Astrocyte (in vitro differentiated cells and primary cell): ENCODE measurements around the gene STRA8. TPM values are rescaled to one million over a fixed set of nuclear protein-coding genes. Genes with fewer than 3 reads are reported as not detected.

Experiments
- DNase-seq: peaks from one replicate; pipeline ENCODE4 v3.0.0-alpha.2; 2010; ENCODE audit warnings: low read depth
- FAIRE-seq: peaks from 2 replicates; lab custom pipeline; 2011; peaks lifted over from hg19 to GRCh38; lab: Jason Lieb, UNC
- H2AFZ ChIP-seq: 2 replicates; pipeline ENCODE4 v1.6.0; 2012; ENCODE audit warnings: low read depth, low read length, inconsistent platforms
- H3K27ac ChIP-seq: 2 replicates; pipeline ENCODE4 v1.5.1; 2011; ENCODE audit warnings: low read depth, low read length, inconsistent platforms
- H3K27me3 ChIP-seq: 2 replicates; pipeline ENCODE4 v1.6.0; 2011; ENCODE audit warnings: low read length, inconsistent platforms; ENCODE audit not compliant: insufficient read depth
- H3K36me3 ChIP-seq: 2 replicates; pipeline ENCODE4 v1.5.1; 2011; ENCODE audit warnings: low read length, inconsistent platforms; ENCODE audit not compliant: insufficient read depth
- H3K4me1 ChIP-seq: 2 replicates; pipeline ENCODE4 v1.5.1; 2011; ENCODE audit warnings: low read length, inconsistent platforms; ENCODE audit not compliant: insufficient read depth
- H3K4me2 ChIP-seq: 2 replicates; pipeline ENCODE4 v1.6.0; 2012; ENCODE audit warnings: low read length, inconsistent platforms
- H3K4me3 ChIP-seq: 2 replicates; pipeline ENCODE4 v1.5.1; 2011; ENCODE audit warnings: low read depth, mild to moderate bottlenecking, low read length, inconsistent platforms; ENCODE audit not compliant: insufficient read depth
- H3K79me2 ChIP-seq: 2 replicates; pipeline ENCODE4 v1.6.0; 2012; ENCODE audit warnings: mild to moderate bottlenecking, low read length, inconsistent platforms; ENCODE audit not compliant: insufficient read depth
- H3K9ac ChIP-seq: 2 replicates; pipeline ENCODE4 v1.6.0; 2012; ENCODE audit warnings: mild to moderate bottlenecking, low read length, inconsistent platforms
- H3K9me3 ChIP-seq: 2 replicates; pipeline ENCODE4 v1.5.1; 2012; ENCODE audit warnings: low read depth, mild to moderate bottlenecking, low read length, inconsistent platforms; ENCODE audit not compliant: insufficient read depth
- H4K20me1 ChIP-seq: 2 replicates; pipeline ENCODE4 v1.6.0; 2012; ENCODE audit warnings: low read length, inconsistent platforms; ENCODE audit not compliant: insufficient read depth
- H3K27ac Mint-ChIP-seq: one replicate; pipeline ENCODE4 v1.8.0; 2021; ENCODE audit warnings: mild to moderate bottlenecking, mixed read lengths; ENCODE audit not compliant: unreplicated experiment
- H3K27me3 Mint-ChIP-seq: one replicate; pipeline ENCODE4 v1.8.0; 2021; ENCODE audit warnings: low read depth, mixed read lengths; ENCODE audit not compliant: unreplicated experiment
- H3K36me3 Mint-ChIP-seq: one replicate; pipeline ENCODE4 v1.8.0; 2021; ENCODE audit warnings: low read depth, mixed read lengths; ENCODE audit not compliant: unreplicated experiment
- H3K4me1 Mint-ChIP-seq: one replicate; pipeline ENCODE4 v1.8.0; 2021; ENCODE audit warnings: low read depth, mixed read lengths; ENCODE audit not compliant: unreplicated experiment
- H3K4me3 Mint-ChIP-seq: one replicate; pipeline ENCODE4 v1.8.0; 2021; ENCODE audit warnings: mild to moderate bottlenecking, moderate library complexity, mixed read lengths; ENCODE audit not compliant: unreplicated experiment
- H3K9me3 Mint-ChIP-seq: one replicate; pipeline ENCODE4 v1.8.0; 2021; ENCODE audit warnings: mild to moderate bottlenecking, mixed read lengths; ENCODE audit not compliant: unreplicated experiment
- EZH2 ChIP-seq: IDR thresholded peaks from 2 replicates; pipeline ENCODE4 v1.6.1; 2012; ENCODE audit warnings: mild to moderate bottlenecking, low read length, inconsistent platforms; ENCODE audit not compliant: insufficient read depth
- total RNA-seq: library from RNA; stranded (reverse); gene quantifications from 2 replicates; pipeline ENCODE4 v1.2.1, GENCODE V29; 2021
- TF ChIP-seq, protein P1 (sequence below): IDR thresholded peaks from 2 replicates; pipeline ENCODE4 v1.5.1; 2011; ENCODE audit warnings: low read depth, mild to moderate bottlenecking, inconsistent platforms, low read length, moderate library complexity; ENCODE audit not compliant: insufficient read depth

Gene STRA8
- total RNA-seq, 1 donor from 2014 or later: not detected

DNA sequence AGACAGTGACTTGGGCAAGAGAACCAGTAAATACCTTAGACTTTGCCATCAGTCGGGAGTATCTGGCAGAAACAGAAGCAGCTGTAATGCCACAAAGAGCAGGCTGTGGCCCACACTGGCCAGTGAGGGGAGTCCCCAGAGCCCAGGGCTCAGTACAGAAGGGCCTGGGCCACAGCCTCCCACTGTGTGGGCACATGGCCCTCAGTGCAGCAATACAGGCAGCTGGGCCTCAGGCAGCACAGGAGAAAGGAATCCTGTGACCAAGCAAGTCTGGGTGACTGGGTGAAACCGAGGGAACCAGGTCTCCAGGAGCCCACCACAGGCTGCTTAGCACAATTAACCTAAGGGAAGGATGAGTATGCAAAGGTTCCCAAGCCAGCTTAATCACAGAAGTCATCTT, 36.3 kb upstream of the STRA8 start:
- Mint-ChIP-seq H3K27me3 (no peaks in the 10 kb centered on the region), H3K9me3 (no peaks in the 10 kb centered on the region), H3K4me3 (no peak overlapping the region), H3K36me3 (peaks cover 17% of the 10 kb centered on the region), H3K27ac (no peak overlapping the region), H3K4me1 (peaks cover 36% of the 10 kb centered on the region)
- H3K27me3 ChIP-seq: no peaks in the 10 kb centered on the region
- H3K4me2 ChIP-seq: no peak overlapping the region
- TF ChIP-seq EZH2: no peak
- TF ChIP-seq, protein P1, sequence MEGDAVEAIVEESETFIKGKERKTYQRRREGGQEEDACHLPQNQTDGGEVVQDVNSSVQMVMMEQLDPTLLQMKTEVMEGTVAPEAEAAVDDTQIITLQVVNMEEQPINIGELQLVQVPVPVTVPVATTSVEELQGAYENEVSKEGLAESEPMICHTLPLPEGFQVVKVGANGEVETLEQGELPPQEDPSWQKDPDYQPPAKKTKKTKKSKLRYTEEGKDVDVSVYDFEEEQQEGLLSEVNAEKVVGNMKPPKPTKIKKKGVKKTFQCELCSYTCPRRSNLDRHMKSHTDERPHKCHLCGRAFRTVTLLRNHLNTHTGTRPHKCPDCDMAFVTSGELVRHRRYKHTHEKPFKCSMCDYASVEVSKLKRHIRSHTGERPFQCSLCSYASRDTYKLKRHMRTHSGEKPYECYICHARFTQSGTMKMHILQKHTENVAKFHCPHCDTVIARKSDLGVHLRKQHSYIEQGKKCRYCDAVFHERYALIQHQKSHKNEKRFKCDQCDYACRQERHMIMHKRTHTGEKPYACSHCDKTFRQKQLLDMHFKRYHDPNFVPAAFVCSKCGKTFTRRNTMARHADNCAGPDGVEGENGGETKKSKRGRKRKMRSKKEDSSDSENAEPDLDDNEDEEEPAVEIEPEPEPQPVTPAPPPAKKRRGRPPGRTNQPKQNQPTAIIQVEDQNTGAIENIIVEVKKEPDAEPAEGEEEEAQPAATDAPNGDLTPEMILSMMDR: no peak
- peaks cover 23% of the 10 kb centered on the region for H3K4me1 ChIP-seq
- H3K9ac ChIP-seq: no peak overlapping the region
- peaks cover 4% of the 10 kb centered on the region for H3K36me3 ChIP-seq
- FAIRE-seq (no peak), DNase-seq (no peak)
- no peak overlapping the region for H3K4me3 ChIP-seq
- H4K20me1 ChIP-seq: no peaks in the 10 kb centered on the region
- no peak overlapping the region for H2AFZ ChIP-seq
- no peak overlapping the region for H3K27ac ChIP-seq
- H3K9me3 ChIP-seq: no peaks in the 10 kb centered on the region
- H3K79me2 ChIP-seq: no peaks in the 10 kb centered on the region

DNA sequence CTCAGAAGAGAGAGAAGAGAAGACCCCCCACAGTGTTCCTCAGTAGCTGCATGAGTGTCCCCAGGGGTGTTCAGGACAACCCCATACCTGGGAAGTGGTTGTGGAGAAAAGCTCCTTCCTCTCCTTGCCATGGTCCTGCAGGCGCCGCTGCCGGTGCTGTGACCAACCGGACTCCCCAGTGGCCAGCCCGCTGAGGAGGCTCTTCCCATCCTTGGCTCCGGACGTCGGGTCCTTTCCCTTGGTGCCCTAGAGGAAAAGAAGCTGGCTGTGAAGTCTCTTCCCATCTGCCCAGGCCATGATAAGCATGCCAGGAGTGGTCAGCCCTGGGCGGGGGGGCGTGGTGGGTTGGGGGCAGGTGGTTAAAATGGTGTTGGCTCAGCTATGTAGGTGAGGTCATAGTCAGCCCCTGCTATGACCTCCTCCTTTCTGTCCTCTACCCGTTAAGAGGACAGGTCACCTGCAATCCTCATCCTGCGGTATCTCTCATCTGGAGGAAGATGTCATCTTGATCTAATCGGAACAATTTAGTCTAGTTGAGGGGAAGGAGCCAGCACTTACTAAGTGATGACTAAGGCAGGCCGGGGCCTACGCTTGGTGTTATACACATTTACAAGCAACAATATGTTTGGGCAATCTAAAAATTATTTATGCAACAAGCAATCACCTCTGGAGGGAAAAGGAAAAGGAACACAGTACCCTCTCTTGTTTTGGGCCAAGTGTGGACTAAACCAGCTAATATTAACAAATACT, 35.6 kb upstream of the STRA8 start:
- peak overlapping the region; percentile 6 for H3K27ac ChIP-seq
- FAIRE-seq (no peak), DNase-seq (peak; percentile 66)
- peaks cover 4% of the 10 kb centered on the region for H3K36me3 ChIP-seq
- no peak overlapping the region for H2AFZ ChIP-seq
- Mint-ChIP-seq H3K4me1 (peaks cover 33% of the 10 kb centered on the region), H3K9me3 (no peaks in the 10 kb centered on the region), H3K27ac (no peak overlapping the region), H3K27me3 (no peaks in the 10 kb centered on the region), H3K4me3 (no peak overlapping the region), H3K36me3 (peaks cover 17% of the 10 kb centered on the region)
- no peak overlapping the region for H3K4me3 ChIP-seq
- H3K27me3 ChIP-seq: no peaks in the 10 kb centered on the region
- H4K20me1 ChIP-seq: no peaks in the 10 kb centered on the region
- no peak overlapping the region for H3K9ac ChIP-seq
- no peak overlapping the region for H3K4me2 ChIP-seq
- H3K4me1 ChIP-seq: peaks cover 21% of the 10 kb centered on the region
- TF ChIP-seq EZH2: no peak
- TF ChIP-seq, protein P1: no peak
- H3K79me2 ChIP-seq: no peaks in the 10 kb centered on the region
- H3K9me3 ChIP-seq: no peaks in the 10 kb centered on the region

DNA sequence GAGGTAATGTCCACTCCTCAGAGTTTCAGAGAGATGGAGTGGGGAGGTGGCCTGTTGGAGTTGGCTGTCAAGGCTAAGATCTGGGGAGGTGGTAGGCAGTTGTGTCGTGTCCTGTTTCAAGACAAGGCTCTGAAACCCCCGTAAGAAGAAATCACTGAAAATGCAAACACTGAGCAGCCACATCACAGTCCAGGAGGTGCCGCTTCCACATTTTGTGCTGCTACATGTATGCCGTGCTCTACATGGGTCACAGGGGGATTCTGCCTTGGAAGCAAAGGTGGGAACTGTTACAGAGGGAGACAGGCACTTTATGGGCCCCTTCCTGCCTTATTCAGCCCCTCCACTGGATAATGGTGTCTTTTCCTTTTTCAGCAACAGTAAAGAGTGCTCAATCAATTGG, 34.2 kb upstream of the STRA8 start:
- H3K9ac ChIP-seq: no peak overlapping the region
- H3K27me3 Mint-ChIP-seq: no peaks in the 10 kb centered on the region
- peaks cover 21% of the 10 kb centered on the region for H3K4me1 Mint-ChIP-seq
- no peak overlapping the region for H3K4me2 ChIP-seq
- DNase-seq: no peak
- H3K36me3 ChIP-seq: peaks cover 7% of the 10 kb centered on the region
- peaks cover 17% of the 10 kb centered on the region for H3K4me1 ChIP-seq
- no peak overlapping the region for H3K4me3 ChIP-seq
- no peaks in the 10 kb centered on the region for H3K9me3 ChIP-seq
- no peaks in the 10 kb centered on the region for H3K27me3 ChIP-seq
- no peaks in the 10 kb centered on the region for H3K79me2 ChIP-seq
- no peak overlapping the region for H2AFZ ChIP-seq
- no peak for FAIRE-seq
- H3K9me3 Mint-ChIP-seq: no peaks in the 10 kb centered on the region
- no peak overlapping the region for H3K4me3 Mint-ChIP-seq
- H3K36me3 Mint-ChIP-seq: peaks cover 18% of the 10 kb centered on the region
- TF ChIP-seq EZH2: no peak
- TF ChIP-seq, protein P1: no peak
- no peak overlapping the region for H3K27ac ChIP-seq
- peaks cover 5% of the 10 kb centered on the region for H4K20me1 ChIP-seq
- no peak overlapping the region for H3K27ac Mint-ChIP-seq
